Lower lobe of right lung (tissue), 2 donors: ENCODE measurements around the gene RAB6B. TPM values are rescaled to one million over a fixed set of nuclear protein-coding genes. Genes with fewer than 3 reads are reported as not detected.

Experiments used
- ATAC-seq, 2 donors: fragments of 200-7000 bp; cut with Tn5 transposase; one replicate each; pipeline ENCODE4 v1.9.1; 2020 to 2022; ENCODE audit warnings: mild to moderate bottlenecking in 2 of 2, moderate library complexity in 2 of 2
- DNase-seq: peaks from one replicate; pipeline ENCODE4 v3.0.0-alpha.2; 2020
- H3K27ac ChIP-seq: fragments of 200-600 bp; one replicate; pipeline ENCODE4 v1.8.0; 2022
- H3K27me3 ChIP-seq: fragments of 200-600 bp; one replicate; pipeline ENCODE4 v1.8.0; 2022; ENCODE audit warnings: low read depth
- H3K36me3 ChIP-seq: fragments of 200-600 bp; one replicate; pipeline ENCODE4 v1.8.0; 2022; ENCODE audit warnings: mild to moderate bottlenecking
- H3K4me1 ChIP-seq: fragments of 200-600 bp; one replicate; pipeline ENCODE4 v1.8.0; 2022
- H3K4me3 ChIP-seq: fragments of 200-600 bp; one replicate; pipeline ENCODE4 v1.8.0; 2022; ENCODE audit warnings: mild to moderate bottlenecking
- H3K9me3 ChIP-seq: fragments of 200-600 bp; one replicate; pipeline ENCODE4 v1.8.0; 2022
- CTCF ChIP-seq: fragments of 200-600 bp; IDR thresholded peaks from one replicate; pipeline ENCODE4 v1.8.0; 2022; ENCODE audit warnings: antibody characterized with exemption, mild to moderate bottlenecking
- intact Hi-C: fragments of 100-400 bp; cut with DNase I; formaldehyde crosslinking; loops from one replicate; pipeline ENCODE4 v1.11.0; 2022
- total RNA-seq: library from RNA; stranded (reverse); fragmentation: NEBNext Ultra II Directional; extraction: Animal tissue kit (Norgen Biotek cat#: 25700); gene quantifications from one replicate; pipeline ENCODE4 v1.2.1, GENCODE V29; 2021
- donor health status: DM: no; HTN: yes; CAD: no; lungs with severe emphysema.

The RAB6B gene
- total RNA-seq, 1 donor from 2014 or later = 5.5 TPM

- DNase-seq = no peak
- no peaks in the 10 kb centered on the region for H3K27me3 ChIP-seq
- H3K4me3 ChIP-seq = no peak overlapping the region
- ATAC-seq = no peak
- no peaks in the 10 kb centered on the region for H3K9me3 ChIP-seq
- H3K27ac ChIP-seq = no peak overlapping the region
- intact Hi-C loops = no loop called here
- TF ChIP-seq CTCF = no peak
- no peaks in the 10 kb centered on the region for H3K36me3 ChIP-seq
- no peaks in the 10 kb centered on the region for H3K4me1 ChIP-seq
Measured at GRCh38 chr3:133855772-133856171, 39.9 kb downstream of the RAB6B start.

- H3K36me3 ChIP-seq = no peaks in the 10 kb centered on the region
- no peak for DNase-seq
- no peaks in the 10 kb centered on the region for H3K9me3 ChIP-seq
- TF ChIP-seq CTCF = no peak
- ATAC-seq = no peak
- H3K4me3 ChIP-seq = no peak overlapping the region
- H3K27ac ChIP-seq = no peak overlapping the region
- H3K27me3 ChIP-seq = no peaks in the 10 kb centered on the region
- intact Hi-C loops = no loop called here
- H3K4me1 ChIP-seq = no peaks in the 10 kb centered on the region
Measured at GRCh38 chr3:133855002-133855370, 40.7 kb downstream of the RAB6B start.

GRCh38 chr3:133854264-133855001 is 41.2 kb downstream of the RAB6B start:
- Histone ChIP-seq H3K4me1 (no peaks in the 10 kb centered on the region), H3K36me3 (no peaks in the 10 kb centered on the region), H3K27me3 (no peaks in the 10 kb centered on the region), H3K27ac (no peak overlapping the region), H3K4me3 (no peak overlapping the region), H3K9me3 (no peaks in the 10 kb centered on the region)
- DNase-seq (no peak), ATAC-seq (no peak)
- intact Hi-C loops = no loop called here
- TF ChIP-seq CTCF = no peak

- no peaks in the 10 kb centered on the region for H3K9me3 ChIP-seq
- DNase-seq (no peak), ATAC-seq (no peak)
- H3K27me3 ChIP-seq = no peaks in the 10 kb centered on the region
- H3K27ac ChIP-seq = no peak overlapping the region
- intact Hi-C loops = no loop called here
- no peak overlapping the region for H3K4me3 ChIP-seq
- H3K36me3 ChIP-seq = no peaks in the 10 kb centered on the region
- no peak for TF ChIP-seq CTCF
- no peaks in the 10 kb centered on the region for H3K4me1 ChIP-seq
Measured at GRCh38 chr3:133853925-133854227, 41.8 kb downstream of the RAB6B start.

- no peak for DNase-seq
- H3K27ac ChIP-seq = no peak overlapping the region
Measured at GRCh38 chr3:133853063-133853924, 42.4 kb downstream of the RAB6B start.

More at GRCh38 chr3:133853063-133853924, 42.4 kb downstream of the RAB6B start:
- Histone ChIP-seq H3K27me3 (no peaks in the 10 kb centered on the region), H3K36me3 (no peaks in the 10 kb centered on the region), H3K4me3 (no peak overlapping the region), H3K4me1 (no peaks in the 10 kb centered on the region), H3K9me3 (no peaks in the 10 kb centered on the region)
- intact Hi-C loops = no loop called here
- ATAC-seq = no peak
- no peak for TF ChIP-seq CTCF
